T1000 (cell line): ENCODE data around the gene ENDOU.

Source experiments
- DNase-seq: peaks from one replicate; lab custom pipeline; 2025; ENCODE audit warnings: mixed read lengths; lab: John Stamatoyannopoulos, UW

Gene ENDOU

DNA sequence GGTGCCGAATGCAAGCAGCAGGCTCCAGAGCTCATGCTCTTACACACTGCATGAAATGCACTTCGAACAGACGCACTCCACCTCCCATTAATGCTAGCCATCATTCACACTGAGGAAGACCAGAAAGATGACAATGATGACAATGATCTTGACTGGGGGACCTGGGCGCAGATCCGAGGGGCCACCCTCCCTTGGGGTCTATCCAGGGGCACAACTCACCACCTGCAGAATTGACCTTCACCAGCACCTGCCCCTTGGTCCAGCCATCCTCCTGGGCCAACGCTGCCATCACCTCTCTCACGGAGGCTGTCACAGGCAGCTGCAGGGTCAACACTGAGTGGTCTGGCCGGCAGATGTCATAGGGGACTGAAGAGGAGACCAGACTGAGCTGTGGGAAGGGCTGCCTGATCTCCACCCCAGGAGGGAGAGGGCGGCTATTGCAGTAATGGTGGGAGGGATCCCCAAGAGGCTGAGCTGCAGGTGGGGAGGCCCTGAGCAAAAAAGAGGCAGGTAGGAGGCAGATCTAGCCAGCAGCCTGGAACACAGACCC, 18.1 kb upstream of the ENDOU start:
- no peak for DNase-seq

DNA sequence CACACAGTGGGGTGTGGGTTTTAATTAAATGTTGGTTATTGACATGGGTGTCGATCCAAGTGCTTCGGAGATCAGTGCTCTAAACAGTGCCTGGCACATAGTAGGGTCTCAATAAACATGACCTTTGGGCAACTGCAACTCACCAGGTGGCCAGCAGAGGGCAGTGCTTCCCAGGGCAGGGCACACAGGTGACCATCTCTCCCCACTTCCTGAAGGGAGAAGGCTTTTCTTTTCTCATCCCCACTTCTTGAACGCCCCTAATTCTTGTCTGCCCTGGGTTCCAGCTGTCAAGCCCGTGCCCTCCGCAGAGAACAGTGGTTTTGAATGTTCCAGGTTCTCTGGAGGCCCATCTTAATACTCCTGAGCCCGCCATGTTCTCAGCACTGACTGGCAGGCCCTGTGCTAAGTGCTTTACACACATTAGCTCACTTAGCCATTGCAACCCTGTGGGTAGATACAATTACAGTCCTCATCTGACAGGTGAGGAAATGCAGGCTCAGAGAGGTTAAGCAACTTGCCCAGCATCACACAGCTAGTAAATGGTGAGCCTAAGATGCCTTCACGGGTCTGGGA, 17.0 kb upstream of the ENDOU start:
- DNase-seq, result no peak

- DNase-seq, result no peak
Observed at GRCh38 chr12:47741340-47741703, 16.0 kb upstream of the ENDOU start.

GRCh38 chr12:47740606-47741339, 15.5 kb upstream of the ENDOU start:
- no peak for DNase-seq

DNA sequence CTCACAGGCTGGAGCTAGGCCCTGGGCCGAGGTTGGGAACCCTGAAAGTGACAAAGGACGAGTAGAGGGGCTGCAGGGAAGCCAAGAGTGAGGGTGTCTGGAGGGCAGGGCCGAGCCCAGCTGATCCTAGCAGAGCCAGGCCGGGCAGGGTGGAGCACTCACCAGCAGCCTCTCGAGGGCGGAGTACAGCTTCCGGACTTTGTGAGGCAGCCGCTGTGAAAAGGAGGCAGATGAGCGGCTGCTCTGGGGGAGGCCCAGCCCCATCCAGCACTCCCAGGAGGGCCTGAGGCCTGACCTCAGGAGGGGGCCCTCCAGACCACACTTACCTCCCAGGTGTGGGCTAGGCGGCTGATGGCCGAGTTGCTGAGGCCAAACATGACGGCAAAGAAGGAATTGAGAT, 14.7 kb upstream of the ENDOU start:
- DNase-seq, result no peak

- no peak for DNase-seq
Observed at GRCh38 chr12:47739297-47739696, 14.0 kb upstream of the ENDOU start.

GRCh38 chr12:47737936-47738594, 12.8 kb upstream of the ENDOU start:
- no peak for DNase-seq

DNA sequence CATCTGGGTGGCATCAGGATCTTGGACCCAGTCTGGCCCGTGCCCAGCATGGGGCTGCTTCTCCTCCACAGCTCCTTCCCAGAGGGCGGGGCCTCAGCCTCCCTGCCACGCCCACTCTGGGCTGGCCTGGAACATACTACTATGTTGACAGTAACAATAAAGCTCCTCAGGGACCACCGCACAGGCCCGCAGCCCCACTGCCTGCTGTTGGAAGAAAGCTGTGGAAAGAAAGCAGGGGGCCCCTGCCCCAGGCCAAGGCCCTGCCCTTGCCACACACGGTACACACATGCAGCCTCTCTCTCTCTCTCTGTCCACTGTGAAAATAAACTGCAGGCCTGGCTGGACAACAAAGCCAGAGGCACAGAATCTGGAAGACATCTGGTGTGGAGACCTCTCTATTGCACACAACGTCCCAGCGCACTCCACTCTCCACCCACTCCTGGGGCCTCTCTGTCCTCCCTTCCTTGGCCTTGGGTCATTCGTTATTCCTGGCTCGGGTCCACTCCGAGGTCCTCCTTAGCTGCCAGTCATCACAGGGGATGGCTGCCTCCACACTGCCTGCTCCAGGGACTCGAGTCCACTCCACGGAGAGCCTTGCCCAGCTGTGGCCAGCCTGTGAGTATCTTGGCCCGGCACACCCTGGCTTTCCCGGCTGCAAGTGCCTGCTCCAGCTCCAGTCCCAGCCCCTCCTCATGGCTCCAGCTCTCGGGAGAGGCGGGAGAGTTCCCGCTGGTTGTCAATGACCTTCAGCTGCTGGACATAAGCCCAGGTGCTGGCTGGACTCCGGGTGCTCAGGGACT, 11.8 kb upstream of the ENDOU start:
- DNase-seq, result no peak

GRCh38 chr12:47736216-47736615, 10.9 kb upstream of the ENDOU start:
- no peak for DNase-seq

GRCh38 chr12:47735649-47736048, 10.4 kb upstream of the ENDOU start:
- DNase-seq, result no peak

DNA sequence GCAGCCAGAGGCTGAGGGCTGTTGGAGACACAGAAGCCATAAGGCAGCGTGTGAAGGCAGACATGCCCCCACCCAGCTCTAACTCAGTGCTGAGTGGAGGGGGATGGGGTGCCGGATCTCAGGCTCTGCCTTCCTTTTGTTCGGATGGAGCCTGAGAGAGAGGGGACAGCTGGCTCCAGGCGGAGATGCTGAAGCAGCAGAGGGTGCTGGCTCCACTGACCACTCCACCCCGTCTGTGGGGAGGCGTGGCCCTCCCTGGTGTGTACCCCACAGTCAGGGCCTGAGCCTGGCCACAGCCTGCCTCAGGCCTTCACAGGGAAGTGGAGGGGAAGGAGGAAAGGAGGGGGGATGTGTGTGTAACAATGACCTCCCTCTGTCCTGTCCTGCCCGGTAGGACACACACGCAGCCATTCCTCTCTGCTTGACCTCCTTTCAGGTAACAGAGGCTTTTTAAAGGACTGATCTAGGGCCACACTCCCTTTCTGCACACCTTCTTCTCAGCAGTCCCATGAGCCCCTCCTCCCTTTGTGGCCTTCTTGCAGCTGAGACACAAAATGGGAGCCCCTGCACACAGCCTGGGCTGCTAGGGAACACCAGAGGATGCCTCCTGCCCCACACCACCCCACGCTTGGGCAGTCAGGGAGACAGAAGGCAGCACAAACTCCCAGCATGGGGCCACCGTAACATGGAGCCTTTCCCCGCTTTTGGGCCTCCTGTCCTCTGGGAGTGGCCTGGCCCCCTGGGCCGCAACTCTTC, 9.6 kb upstream of the ENDOU start:
- no peak for DNase-seq

- DNase-seq, result no peak
Observed at GRCh38 chr12:47733142-47733541, 7.9 kb upstream of the ENDOU start.

DNA sequence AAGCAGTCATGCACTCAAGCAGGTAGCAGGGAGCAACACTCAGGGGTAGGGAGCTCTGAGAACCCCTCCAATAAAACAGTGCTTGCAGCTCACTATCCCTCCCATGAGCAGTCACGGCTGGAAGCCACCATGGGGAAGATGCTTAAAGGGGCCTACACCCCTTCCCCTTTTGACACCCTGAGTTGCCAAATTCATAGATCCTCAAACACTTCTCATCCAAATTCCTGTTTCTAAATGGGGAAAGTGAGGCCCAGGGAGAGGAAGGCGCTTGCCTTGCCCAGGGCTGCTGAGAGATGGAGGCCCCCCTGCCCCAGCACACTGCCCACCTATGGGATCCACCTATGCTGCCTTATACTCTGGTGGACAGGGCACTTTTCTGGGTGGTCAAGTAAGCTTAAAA, 7.2 kb upstream of the ENDOU start:
- no peak for DNase-seq

DNA sequence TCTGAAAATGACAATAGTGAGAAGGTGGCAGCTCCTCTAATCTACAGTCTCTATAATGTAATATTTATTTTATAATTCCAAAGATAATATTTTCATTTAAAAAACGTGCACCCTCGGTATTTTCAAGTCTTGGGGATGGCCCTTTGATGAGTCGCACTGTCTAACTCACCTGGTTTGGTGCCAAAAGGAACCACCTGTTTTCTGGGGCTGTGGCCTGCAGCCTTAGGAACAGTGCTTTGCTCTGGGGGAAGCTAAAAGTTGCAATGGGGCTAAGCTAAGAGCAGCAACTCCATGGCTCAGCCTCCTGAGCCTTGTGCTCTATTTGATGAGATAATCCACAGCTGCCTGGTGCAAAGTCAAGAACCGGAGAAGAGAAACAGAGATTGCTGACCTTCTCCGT, 6.4 kb upstream of the ENDOU start:
- no peak for DNase-seq

DNA sequence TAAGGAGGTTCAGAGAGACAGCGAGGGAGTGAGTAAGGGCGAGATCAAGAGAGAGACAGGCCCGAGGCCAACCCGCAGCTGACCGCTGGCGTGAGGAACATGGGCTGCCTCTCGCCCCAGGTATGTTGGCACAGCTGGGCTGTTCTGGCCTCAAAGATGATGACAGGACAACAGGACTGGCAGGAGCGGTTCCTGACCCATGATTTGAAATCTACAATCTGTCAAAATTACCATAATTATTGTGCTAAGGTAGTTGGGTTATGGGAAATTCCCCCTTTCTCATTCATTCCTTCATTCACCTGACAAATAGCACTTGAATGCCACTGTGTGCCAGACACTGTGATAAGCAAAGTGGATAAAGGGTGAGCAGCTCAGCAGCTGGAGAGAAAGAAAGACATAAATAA, 5.1 kb upstream of the ENDOU start:
- no peak for DNase-seq

GRCh38 chr12:47729233-47729632, 3.9 kb upstream of the ENDOU start:
- no peak for DNase-seq

DNA sequence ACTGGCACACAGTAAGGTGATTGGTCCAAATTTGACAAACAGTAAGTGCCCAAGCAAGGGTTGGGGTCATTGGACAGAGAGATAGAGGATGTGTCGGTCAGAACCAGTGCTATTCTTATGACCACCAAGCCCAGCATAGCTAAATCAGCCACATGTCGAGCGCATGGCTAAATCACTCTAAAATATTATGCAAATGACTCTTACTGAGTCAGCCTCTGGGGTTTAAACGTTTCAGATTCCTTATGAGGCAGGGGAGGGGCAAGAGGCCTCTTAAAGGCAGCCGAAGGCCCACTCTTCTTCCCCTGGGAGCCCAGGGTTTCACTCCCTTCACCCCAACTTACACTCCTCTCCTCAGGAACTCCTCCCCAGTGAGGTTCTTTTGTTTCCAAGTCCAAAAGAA, 603 bp upstream of the ENDOU start:
- no peak for DNase-seq

- DNase-seq, result no peak
Observed at GRCh38 chr12:47722941-47723631, 2.2 kb downstream of the ENDOU start.

DNA sequence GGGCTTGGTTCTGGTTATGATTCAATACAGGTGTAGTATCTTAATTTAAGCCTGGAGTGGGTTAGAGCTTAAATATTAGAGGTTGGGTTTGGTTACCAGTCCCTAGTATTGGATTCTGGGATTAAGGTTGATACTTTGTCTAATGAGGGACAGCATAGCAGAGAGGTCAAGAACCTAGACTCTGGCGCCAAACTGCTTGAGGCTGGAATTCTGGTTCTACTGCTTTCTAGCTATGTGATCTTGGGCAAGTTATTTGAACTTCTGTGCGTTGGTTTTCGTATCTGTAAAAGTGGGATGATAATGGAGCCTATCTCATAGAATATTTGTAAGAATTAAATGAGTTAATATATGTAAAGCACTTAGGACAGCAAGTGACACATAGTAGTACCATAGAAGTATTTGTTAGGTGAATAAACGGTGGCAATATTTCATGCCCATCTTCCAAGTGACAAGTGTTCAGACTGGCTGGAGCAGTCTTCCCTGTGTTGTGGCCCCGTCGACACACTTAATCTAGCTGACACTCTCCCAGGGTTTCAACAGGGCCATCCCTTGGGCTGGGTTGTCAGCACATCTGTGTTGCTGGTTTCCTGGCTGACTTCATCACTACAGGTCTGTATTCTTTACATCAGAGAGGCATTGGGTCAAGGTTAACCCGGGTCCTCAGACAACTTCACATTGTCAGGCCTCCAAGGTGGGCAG, 3.0 kb downstream of the ENDOU start:
- DNase-seq, result no peak

DNA sequence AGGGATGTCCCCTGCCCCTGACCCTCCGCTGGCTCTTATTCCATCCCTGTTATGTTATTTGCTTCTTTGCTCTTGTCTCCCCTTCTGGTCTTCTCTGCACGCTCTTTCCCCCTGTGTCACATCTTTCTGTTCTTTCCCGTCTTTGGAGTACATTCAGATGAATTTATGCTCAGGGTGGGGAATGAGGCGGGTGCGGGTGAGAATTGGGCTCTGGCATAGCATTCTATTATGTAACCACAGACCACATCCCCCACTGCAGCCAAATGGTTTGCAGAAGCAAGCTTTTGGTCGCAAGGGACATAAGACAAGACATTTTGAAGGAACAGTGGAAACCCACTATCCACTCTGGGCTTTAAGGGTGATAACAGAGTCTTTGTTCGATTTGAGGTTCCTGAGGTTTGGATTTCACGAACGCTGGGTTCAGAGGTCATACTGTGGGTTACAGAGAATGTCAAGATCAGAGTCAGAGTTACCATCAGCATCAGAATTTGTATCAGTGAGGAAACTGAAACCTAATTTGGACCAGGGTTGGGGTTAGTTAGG, 3.8 kb downstream of the ENDOU start:
- DNase-seq, result no peak
